ENCODE results near the gene MAN1C1. TPM values are rescaled to one million over a fixed set of nuclear protein-coding genes. Genes with fewer than 3 reads are reported as not detected.

The MAN1C1 gene
- total RNA-seq, 1 experiment from 2014 or later: 1.2 TPM

DNA sequence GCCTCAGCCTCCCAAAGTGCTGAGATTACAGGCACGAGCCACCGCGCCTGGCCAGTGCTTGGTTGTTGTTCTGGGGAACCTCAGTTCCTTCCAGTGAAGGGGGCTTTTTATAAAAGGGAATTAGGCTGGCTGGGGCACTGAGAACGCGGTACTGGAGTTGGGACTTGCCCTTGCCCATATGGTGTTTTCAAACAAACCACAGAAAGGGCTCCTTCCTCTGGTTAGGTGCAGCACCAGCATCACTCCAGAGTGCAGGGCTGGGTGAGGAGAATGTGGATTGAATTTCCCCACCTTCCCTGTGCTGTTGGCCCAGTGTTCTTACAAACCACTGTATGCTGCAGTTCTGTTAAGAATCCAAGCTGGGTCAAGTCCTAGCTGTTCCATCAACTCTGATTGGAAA, 5.3 kb downstream of the MAN1C1 start:
- intact Hi-C loops (cut with micrococcal nuclease): no loop called here
- TF ChIP-seq ZFX (IDR thresholded peaks at IDR 0.05) (no peak), ELF1 (IDR thresholded peaks at IDR 0.05; ENCODE audit: borderline replicate concordance, low read depth) (no peak), FOSL1 (IDR thresholded peaks at IDR 0.05; ENCODE audit: low read depth) (no peak), SRF (IDR thresholded peaks at IDR 0.05; ENCODE audit: low read depth) (no peak), SP1 (IDR thresholded peaks at IDR 0.05; ENCODE audit: low read depth) (no peak), POLR2A (IDR thresholded peaks at IDR 0.05; ENCODE audit: borderline replicate concordance, extremely low read depth, insufficient read depth, insufficient read length) (no peak), CBX3 (IDR thresholded peaks at IDR 0.05; ENCODE audit: low read depth) (no peak), SIN3A (IDR thresholded peaks at IDR 0.05; ENCODE audit: low read depth) (no peak), EGR1 (IDR thresholded peaks at IDR 0.05; ENCODE audit: low read depth) (no peak), YY1 (IDR thresholded peaks at IDR 0.05; ENCODE audit: extremely low read depth, insufficient replicate concordance, low read depth, low read length) (no peak), ZNF274 (IDR thresholded peaks at IDR 0.05; ENCODE audit: low read depth, low read length) (no peak), CEBPB (IDR thresholded peaks at IDR 0.05; ENCODE audit: low read depth) (no peak), EZH2 (IDR thresholded peaks at IDR 0.05) (no peak)
- TF ChIP-seq, protein P1, sequence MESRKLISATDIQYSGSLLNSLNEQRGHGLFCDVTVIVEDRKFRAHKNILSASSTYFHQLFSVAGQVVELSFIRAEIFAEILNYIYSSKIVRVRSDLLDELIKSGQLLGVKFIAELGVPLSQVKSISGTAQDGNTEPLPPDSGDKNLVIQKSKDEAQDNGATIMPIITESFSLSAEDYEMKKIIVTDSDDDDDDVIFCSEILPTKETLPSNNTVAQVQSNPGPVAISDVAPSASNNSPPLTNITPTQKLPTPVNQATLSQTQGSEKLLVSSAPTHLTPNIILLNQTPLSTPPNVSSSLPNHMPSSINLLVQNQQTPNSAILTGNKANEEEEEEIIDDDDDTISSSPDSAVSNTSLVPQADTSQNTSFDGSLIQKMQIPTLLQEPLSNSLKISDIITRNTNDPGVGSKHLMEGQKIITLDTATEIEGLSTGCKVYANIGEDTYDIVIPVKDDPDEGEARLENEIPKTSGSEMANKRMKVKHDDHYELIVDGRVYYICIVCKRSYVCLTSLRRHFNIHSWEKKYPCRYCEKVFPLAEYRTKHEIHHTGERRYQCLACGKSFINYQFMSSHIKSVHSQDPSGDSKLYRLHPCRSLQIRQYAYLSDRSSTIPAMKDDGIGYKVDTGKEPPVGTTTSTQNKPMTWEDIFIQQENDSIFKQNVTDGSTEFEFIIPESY (IDR thresholded peaks at IDR 0.05; ENCODE audit: extremely low read depth, insufficient replicate concordance, low read length): no peak
- TF ChIP-seq, protein P2, sequence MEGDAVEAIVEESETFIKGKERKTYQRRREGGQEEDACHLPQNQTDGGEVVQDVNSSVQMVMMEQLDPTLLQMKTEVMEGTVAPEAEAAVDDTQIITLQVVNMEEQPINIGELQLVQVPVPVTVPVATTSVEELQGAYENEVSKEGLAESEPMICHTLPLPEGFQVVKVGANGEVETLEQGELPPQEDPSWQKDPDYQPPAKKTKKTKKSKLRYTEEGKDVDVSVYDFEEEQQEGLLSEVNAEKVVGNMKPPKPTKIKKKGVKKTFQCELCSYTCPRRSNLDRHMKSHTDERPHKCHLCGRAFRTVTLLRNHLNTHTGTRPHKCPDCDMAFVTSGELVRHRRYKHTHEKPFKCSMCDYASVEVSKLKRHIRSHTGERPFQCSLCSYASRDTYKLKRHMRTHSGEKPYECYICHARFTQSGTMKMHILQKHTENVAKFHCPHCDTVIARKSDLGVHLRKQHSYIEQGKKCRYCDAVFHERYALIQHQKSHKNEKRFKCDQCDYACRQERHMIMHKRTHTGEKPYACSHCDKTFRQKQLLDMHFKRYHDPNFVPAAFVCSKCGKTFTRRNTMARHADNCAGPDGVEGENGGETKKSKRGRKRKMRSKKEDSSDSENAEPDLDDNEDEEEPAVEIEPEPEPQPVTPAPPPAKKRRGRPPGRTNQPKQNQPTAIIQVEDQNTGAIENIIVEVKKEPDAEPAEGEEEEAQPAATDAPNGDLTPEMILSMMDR (IDR thresholded peaks at IDR 0.05 in 2 of 3, conservative IDR thresholded peaks at IDR 0.05 in 1 of 3; ENCODE audit: borderline replicate concordance in 1 of 3, insufficient read depth in 1 of 3, low read depth in 2 of 3, low read length in 2 of 3): no peak
- TF ChIP-seq, protein P3, sequence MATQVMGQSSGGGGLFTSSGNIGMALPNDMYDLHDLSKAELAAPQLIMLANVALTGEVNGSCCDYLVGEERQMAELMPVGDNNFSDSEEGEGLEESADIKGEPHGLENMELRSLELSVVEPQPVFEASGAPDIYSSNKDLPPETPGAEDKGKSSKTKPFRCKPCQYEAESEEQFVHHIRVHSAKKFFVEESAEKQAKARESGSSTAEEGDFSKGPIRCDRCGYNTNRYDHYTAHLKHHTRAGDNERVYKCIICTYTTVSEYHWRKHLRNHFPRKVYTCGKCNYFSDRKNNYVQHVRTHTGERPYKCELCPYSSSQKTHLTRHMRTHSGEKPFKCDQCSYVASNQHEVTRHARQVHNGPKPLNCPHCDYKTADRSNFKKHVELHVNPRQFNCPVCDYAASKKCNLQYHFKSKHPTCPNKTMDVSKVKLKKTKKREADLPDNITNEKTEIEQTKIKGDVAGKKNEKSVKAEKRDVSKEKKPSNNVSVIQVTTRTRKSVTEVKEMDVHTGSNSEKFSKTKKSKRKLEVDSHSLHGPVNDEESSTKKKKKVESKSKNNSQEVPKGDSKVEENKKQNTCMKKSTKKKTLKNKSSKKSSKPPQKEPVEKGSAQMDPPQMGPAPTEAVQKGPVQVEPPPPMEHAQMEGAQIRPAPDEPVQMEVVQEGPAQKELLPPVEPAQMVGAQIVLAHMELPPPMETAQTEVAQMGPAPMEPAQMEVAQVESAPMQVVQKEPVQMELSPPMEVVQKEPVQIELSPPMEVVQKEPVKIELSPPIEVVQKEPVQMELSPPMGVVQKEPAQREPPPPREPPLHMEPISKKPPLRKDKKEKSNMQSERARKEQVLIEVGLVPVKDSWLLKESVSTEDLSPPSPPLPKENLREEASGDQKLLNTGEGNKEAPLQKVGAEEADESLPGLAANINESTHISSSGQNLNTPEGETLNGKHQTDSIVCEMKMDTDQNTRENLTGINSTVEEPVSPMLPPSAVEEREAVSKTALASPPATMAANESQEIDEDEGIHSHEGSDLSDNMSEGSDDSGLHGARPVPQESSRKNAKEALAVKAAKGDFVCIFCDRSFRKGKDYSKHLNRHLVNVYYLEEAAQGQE (IDR thresholded peaks at IDR 0.05; ENCODE audit: low read depth): no peak
- TF ChIP-seq, protein P4, sequence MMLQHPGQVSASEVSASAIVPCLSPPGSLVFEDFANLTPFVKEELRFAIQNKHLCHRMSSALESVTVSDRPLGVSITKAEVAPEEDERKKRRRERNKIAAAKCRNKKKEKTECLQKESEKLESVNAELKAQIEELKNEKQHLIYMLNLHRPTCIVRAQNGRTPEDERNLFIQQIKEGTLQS (IDR thresholded peaks at IDR 0.05): no peak

More for the DNA sequence above, 5.3 kb downstream of the MAN1C1 start:
- RAD21 ChIA-PET (ENCODE audit: low non-redundant PET in 1 of 2, low total read pairs in 2 of 2, uncharacterized antibody in 2 of 2, unreplicated experiment in 2 of 2): no interaction called here
- Histone ChIP-seq H3K9ac (ENCODE audit: low read length) (no peak overlapping the region), H3K4me2 (ENCODE audit: low read length) (no peak overlapping the region), H3K27me3 (ENCODE audit: insufficient read depth, low read length) (peaks cover 22% of the 10 kb centered on the region; the same call in 1 of the 2 replicates), H3K9me2 (ENCODE audit: insufficient read depth) (no peaks in the 10 kb centered on the region), H3K4me1 (ENCODE audit: control insufficient read depth in 1 of 2, insufficient read depth in 2 of 2, low read length in 2 of 2) (peaks cover 0 to 3% of the 10 kb centered on the region in 2 experiments; a peak in 1 of 4 replicates), H2AFZ (ENCODE audit: low read depth, low read length, poor library complexity, severe bottlenecking) (no peak overlapping the region), H3K27ac (ENCODE audit: low read depth, low read length) (no peak overlapping the region), H3K9me3 (ENCODE audit: control insufficient read depth in 1 of 2, insufficient read depth in 1 of 2, low read depth in 1 of 2, low read length in 2 of 2) (no peaks in the 10 kb centered on the region), H3K36me3 (ENCODE audit: control insufficient read depth in 1 of 2, insufficient read depth in 2 of 2, low read length in 2 of 2) (no peaks in the 10 kb centered on the region), H3K4me3 (replicated peaks in 1 of 2; ENCODE audit: low read depth in 1 of 2, low read length in 2 of 2) (no peak overlapping the region), H4K20me1 (ENCODE audit: insufficient read depth) (no peaks in the 10 kb centered on the region), H3K79me2 (ENCODE audit: insufficient read depth, low read length) (no peaks in the 10 kb centered on the region)
- CTCF ChIA-PET: no interaction called here
- DNase-seq (ENCODE audit: low read depth, low spot score): no peak
- POLR2A ChIA-PET: no interaction called here
- no TSS peak for BruUV-seq (replicated peaks)
- no peak for ATAC-seq

Measured in HCT116 (cell line).